Measurements from ENCODE around the gene LCMT1. TPM values are rescaled to one million over a fixed set of nuclear protein-coding genes. Genes with fewer than 3 reads are reported as not detected.

Gene LCMT1
- polyA plus RNA-seq, 2 of the 4 experiments (the other 2 are of a cell fraction): 36.4 to 47.6 TPM

DNA sequence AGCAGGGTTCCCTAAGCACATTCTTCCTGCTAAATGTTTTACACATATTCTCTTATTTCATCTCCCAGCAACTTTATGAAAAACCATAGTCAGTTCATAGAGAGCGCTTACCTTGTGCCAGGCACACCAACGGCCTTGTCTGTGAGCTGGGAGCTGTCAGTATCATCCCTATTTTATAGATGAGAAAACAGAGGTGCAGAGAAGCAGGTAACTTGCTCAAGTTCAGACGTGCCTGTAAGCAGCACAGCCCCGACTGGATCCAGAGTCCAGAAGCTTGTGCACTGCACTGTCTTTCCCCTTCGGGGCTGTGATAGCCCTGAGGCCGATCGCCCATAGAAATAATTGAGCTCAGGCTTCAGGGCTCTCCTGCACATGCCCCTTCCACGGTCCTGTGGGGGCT lies 111.4 kb downstream of the LCMT1 start:
- POLR2A ChIA-PET: no interaction called here
- H3K27ac ChIP-seq: no peak overlapping the region
- H3K4me1 ChIP-seq: no peaks in the 10 kb centered on the region
- no peak for FAIRE-seq
- H3K4me2 ChIP-seq: no peak overlapping the region
- CTCF ChIA-PET: interaction anchor here (1.0 to 1.8 kb wide), 6 partner anchors 10 to 167 kb away, joined by 3 to 5 read pairs (median 4); no protein-coding TSS in a partner anchor
- no peak for ATAC-seq
- DNase-seq (ENCODE audit: low read depth in 1 of 2, low spot score in 1 of 2): no peak
- H3K4me3 ChIP-seq: no peak overlapping the region
- H3K9me3 ChIP-seq: no peaks in the 10 kb centered on the region
- TF ChIP-seq, protein P1, sequence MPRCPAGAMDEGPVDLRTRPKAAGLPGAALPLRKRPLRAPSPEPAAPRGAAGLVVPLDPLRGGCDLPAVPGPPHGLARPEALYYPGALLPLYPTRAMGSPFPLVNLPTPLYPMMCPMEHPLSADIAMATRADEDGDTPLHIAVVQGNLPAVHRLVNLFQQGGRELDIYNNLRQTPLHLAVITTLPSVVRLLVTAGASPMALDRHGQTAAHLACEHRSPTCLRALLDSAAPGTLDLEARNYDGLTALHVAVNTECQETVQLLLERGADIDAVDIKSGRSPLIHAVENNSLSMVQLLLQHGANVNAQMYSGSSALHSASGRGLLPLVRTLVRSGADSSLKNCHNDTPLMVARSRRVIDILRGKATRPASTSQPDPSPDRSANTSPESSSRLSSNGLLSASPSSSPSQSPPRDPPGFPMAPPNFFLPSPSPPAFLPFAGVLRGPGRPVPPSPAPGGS (IDR thresholded peaks at IDR 0.05): no peak
- TF ChIP-seq, protein P2, sequence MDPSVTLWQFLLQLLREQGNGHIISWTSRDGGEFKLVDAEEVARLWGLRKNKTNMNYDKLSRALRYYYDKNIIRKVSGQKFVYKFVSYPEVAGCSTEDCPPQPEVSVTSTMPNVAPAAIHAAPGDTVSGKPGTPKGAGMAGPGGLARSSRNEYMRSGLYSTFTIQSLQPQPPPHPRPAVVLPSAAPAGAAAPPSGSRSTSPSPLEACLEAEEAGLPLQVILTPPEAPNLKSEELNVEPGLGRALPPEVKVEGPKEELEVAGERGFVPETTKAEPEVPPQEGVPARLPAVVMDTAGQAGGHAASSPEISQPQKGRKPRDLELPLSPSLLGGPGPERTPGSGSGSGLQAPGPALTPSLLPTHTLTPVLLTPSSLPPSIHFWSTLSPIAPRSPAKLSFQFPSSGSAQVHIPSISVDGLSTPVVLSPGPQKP (IDR thresholded peaks at IDR 0.05; ENCODE audit: low read depth, low read length): no peak
- no peak for TF ChIP-seq PHF8 (IDR thresholded peaks at IDR 0.05; ENCODE audit: borderline replicate concordance, low read depth)
- TF ChIP-seq EP300 (IDR thresholded peaks at IDR 0.05): no peak
- TF ChIP-seq FOSB (CRISPR knock-in tag; IDR thresholded peaks at IDR 0.05): no peak
- TF ChIP-seq ZSCAN20 (CRISPR knock-in tag; IDR thresholded peaks at IDR 0.05): no peak
- TF ChIP-seq RARB (CRISPR knock-in tag; IDR thresholded peaks at IDR 0.05): no peak
- WGBS (ENCODE audit: missing lambda C conversion rate): 54% methylated on average over 8 of the region's 8 CpGs

DNA sequence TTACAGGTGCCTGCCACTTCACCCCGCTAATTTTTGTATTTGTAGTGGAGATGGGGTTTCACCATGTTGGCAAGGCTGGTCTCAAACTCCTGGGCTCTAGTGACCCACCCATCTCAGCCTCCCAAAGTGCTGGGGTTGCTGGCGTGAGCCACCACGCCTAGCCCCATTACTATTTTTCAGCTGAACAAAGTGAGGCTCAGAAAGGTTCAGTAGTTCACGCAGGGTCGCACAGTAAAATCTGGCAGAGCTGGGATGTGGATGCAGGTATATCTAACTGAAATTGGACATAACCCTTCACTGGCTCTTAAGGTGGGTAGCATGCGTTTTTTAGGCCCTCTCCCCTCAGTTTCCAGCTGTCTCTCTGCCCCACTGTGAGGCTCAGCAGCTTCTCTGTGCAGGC lies 112.4 kb downstream of the LCMT1 start:
- POLR2A ChIA-PET: no interaction called here
- ATAC-seq: no peak
- H3K9me3 ChIP-seq: no peaks in the 10 kb centered on the region
- WGBS (ENCODE audit: missing lambda C conversion rate): 76% methylated on average over 6 of the region's 6 CpGs
- TF ChIP-seq, protein P3, sequence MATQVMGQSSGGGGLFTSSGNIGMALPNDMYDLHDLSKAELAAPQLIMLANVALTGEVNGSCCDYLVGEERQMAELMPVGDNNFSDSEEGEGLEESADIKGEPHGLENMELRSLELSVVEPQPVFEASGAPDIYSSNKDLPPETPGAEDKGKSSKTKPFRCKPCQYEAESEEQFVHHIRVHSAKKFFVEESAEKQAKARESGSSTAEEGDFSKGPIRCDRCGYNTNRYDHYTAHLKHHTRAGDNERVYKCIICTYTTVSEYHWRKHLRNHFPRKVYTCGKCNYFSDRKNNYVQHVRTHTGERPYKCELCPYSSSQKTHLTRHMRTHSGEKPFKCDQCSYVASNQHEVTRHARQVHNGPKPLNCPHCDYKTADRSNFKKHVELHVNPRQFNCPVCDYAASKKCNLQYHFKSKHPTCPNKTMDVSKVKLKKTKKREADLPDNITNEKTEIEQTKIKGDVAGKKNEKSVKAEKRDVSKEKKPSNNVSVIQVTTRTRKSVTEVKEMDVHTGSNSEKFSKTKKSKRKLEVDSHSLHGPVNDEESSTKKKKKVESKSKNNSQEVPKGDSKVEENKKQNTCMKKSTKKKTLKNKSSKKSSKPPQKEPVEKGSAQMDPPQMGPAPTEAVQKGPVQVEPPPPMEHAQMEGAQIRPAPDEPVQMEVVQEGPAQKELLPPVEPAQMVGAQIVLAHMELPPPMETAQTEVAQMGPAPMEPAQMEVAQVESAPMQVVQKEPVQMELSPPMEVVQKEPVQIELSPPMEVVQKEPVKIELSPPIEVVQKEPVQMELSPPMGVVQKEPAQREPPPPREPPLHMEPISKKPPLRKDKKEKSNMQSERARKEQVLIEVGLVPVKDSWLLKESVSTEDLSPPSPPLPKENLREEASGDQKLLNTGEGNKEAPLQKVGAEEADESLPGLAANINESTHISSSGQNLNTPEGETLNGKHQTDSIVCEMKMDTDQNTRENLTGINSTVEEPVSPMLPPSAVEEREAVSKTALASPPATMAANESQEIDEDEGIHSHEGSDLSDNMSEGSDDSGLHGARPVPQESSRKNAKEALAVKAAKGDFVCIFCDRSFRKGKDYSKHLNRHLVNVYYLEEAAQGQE (IDR thresholded peaks at IDR 0.05): no peak
- TF ChIP-seq JUNB (IDR thresholded peaks at IDR 0.05) (no peak), CBX8 (IDR thresholded peaks at IDR 0.05) (no peak)
- no peak for FAIRE-seq
- H3K4me3 ChIP-seq: no peak overlapping the region
- H3K4me2 ChIP-seq: no peak overlapping the region
- no peak overlapping the region for H3K27ac ChIP-seq
- CTCF ChIA-PET: interaction anchor here (0.6 to 3.8 kb wide), 12 partner anchors 7 to 1139 kb away, joined by 3 to 39 read pairs (median 4); partner anchors contain the start of gene AQP8
- H3K4me1 ChIP-seq: no peaks in the 10 kb centered on the region
- DNase-seq (ENCODE audit: low read depth in 1 of 2, low spot score in 1 of 2): no peak

DNA sequence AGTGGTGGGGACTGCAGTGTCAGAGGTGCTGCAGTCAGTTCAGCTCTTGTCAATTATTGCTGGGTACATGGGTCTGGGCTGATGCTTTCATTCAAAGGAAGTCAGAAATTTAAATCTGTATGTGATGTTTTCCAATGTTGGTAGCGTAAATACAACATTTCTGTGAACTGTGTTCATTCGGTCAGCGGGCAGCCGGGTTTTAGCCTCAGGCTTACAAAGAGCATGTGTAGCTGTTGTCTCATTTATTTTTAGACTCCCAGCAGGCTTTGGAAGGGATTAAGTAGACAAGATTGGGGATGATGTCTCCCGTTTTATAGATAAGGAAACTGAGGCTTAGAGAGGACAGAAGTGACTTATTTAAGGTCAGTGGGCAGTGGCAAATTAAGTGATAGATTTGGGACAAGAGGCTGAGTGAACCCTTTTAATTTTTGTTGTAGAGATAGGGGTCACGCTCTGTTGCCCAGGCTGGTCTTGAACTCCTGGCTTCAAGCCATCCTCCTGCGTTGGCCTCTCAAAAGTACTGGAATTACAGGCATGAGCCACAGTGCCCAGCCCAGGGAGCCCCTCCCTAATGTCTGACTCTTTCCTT lies 113.3 kb downstream of the LCMT1 start:
- POLR2A ChIA-PET: interaction anchor here (0.7 kb wide), 1 partner anchor 665 kb away, joined by 3 read pairs; no protein-coding TSS in a partner anchor
- FAIRE-seq (no peak), DNase-seq (ENCODE audit: low read depth in 1 of 2, low spot score in 1 of 2) (no peak), ATAC-seq (no peak; a peak in 1 of 6 replicates)
- Histone ChIP-seq H3K27ac (no peak overlapping the region), H3K4me1 (no peaks in the 10 kb centered on the region), H3K9me3 (no peaks in the 10 kb centered on the region), H3K4me3 (no peak overlapping the region), H3K4me2 (no peak overlapping the region)
- CTCF ChIA-PET: interaction anchor here (0.6 to 3.8 kb wide), 43 partner anchors 8 to 1984 kb away, joined by 3 to 39 read pairs (median 4); partner anchors contain the start of genes AQP8 and LCMT1
- WGBS (ENCODE audit: missing lambda C conversion rate): 72% methylated on average over 7 of the region's 7 CpGs
- no peak for TF ChIP-seq CHD4 (IDR thresholded peaks at IDR 0.05; ENCODE audit: borderline replicate concordance)
- no peak for TF ChIP-seq RAD21 (conservative IDR thresholded peaks at IDR 0.05 in 1 of 2, IDR thresholded peaks at IDR 0.05 in 1 of 2)
- TF ChIP-seq MYC (IDR thresholded peaks at IDR 0.05; ENCODE audit: borderline replicate concordance, low read length): no peak
- no peak for TF ChIP-seq PHF8 (IDR thresholded peaks at IDR 0.05; ENCODE audit: borderline replicate concordance, low read depth)
- TF ChIP-seq BHLHE40 (IDR thresholded peaks at IDR 0.05; ENCODE audit: low read depth, low read length): no peak
- no peak for TF ChIP-seq EHF (CRISPR knock-in tag; IDR thresholded peaks at IDR 0.05)
- TF ChIP-seq, protein P1 (IDR thresholded peaks at IDR 0.05): no peak
- no peak for TF ChIP-seq POLR2A (IDR thresholded peaks at IDR 0.05; ENCODE audit: low read length)
- no peak for TF ChIP-seq ESRRA (IDR thresholded peaks at IDR 0.05; ENCODE audit: borderline replicate concordance, low read length)
- TF ChIP-seq NPAS2 (CRISPR knock-in tag; IDR thresholded peaks at IDR 0.05; ENCODE audit: borderline replicate concordance): no peak
- TF ChIP-seq EP300 (IDR thresholded peaks at IDR 0.05): no peak
- TF ChIP-seq, protein P4, sequence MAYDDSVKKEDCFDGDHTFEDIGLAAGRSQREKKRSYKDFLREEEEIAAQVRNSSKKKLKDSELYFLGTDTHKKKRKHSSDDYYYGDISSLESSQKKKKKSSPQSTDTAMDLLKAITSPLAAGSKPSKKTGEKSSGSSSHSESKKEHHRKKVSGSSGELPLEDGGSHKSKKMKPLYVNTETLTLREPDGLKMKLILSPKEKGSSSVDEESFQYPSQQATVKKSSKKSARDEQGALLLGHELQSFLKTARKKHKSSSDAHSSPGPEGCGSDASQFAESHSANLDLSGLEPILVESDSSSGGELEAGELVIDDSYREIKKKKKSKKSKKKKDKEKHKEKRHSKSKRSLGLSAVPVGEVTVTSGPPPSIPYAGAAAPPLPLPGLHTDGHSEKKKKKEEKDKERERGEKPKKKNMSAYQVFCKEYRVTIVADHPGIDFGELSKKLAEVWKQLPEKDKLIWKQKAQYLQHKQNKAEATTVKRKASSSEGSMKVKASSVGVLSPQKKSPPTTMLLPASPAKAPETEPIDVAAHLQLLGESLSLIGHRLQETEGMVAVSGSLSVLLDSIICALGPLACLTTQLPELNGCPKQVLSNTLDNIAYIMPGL (CRISPR knock-in tag; IDR thresholded peaks at IDR 0.05; ENCODE audit: borderline replicate concordance): no peak
- TF ChIP-seq JUN (IDR thresholded peaks at IDR 0.05): no peak
- TF ChIP-seq POLR2AphosphoS2 (conservative IDR thresholded peaks at IDR 0.05; ENCODE audit: low read length): no peak
- TF ChIP-seq, protein P5, sequence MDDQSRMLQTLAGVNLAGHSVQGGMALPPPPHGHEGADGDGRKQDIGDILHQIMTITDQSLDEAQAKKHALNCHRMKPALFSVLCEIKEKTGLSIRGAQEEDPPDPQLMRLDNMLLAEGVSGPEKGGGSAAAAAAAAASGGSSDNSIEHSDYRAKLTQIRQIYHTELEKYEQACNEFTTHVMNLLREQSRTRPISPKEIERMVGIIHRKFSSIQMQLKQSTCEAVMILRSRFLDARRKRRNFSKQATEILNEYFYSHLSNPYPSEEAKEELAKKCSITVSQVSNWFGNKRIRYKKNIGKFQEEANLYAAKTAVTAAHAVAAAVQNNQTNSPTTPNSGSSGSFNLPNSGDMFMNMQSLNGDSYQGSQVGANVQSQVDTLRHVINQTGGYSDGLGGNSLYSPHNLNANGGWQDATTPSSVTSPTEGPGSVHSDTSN (IDR thresholded peaks at IDR 0.05): no peak
